GM12891 (cell line): Measurements from ENCODE around the gene EXOSC1.
A peak's percentile ranks its signal among the peaks of the same experiment; 100 is the strongest.
"Not testable (repeated sequence)": the region's sequence is repeated elsewhere in the genome, so short reads cannot be mapped to it uniquely, and the experiment has no call there.

ENCODE experiments used
- DNase-seq: peaks from one replicate; pipeline ENCODE4 v3.0.0; 2011; ENCODE audit warnings: low spot score; ENCODE audit not compliant: insufficient read length
- FAIRE-seq: peaks from 2 replicates; lab custom pipeline; 2011; peaks lifted over from hg19 to GRCh38; lab: Jason Lieb, UNC
- PAX5 ChIP-seq: IDR thresholded peaks from 2 replicates; pipeline ENCODE4 v1.6.1; 2011; ENCODE audit warnings: low read length, moderate library complexity, mild to moderate bottlenecking; ENCODE audit not compliant: insufficient read depth, severe bottlenecking
- POLR2A ChIP-seq: IDR thresholded peaks from 2 replicates; pipeline ENCODE4 v1.6.1; 2011; ENCODE audit warnings: low read depth, low read length, control low read depth
- POLR2AphosphoS5 ChIP-seq: IDR thresholded peaks from 2 replicates; pipeline ENCODE4 v1.6.1; 2011; ENCODE audit warnings: low read depth, low read length, control low read depth
- POU2F2 ChIP-seq: IDR thresholded peaks from 2 replicates; pipeline ENCODE4 v1.6.1; 2011; ENCODE audit warnings: low read depth, mild to moderate bottlenecking, control low read depth, low read length, moderate library complexity
- SPI1 ChIP-seq: IDR thresholded peaks from 2 replicates; pipeline ENCODE4 v1.6.1; 2011; ENCODE audit warnings: low read depth, low read length, control low read depth
- TAF1 ChIP-seq: IDR thresholded peaks from 2 replicates; pipeline ENCODE4 v1.6.1; 2011; ENCODE audit warnings: low read depth, low read length, control low read depth

EXOSC1 gene

GRCh38 chr10:97416565-97416964 lies 29.2 kb downstream of the EXOSC1 start:
- DNase-seq: no peak
- TF ChIP-seq POU2F2: no peak
- TF ChIP-seq PAX5: no peak
- TF ChIP-seq TAF1: no peak
- no peak for TF ChIP-seq SPI1
- no peak for TF ChIP-seq POLR2AphosphoS5
- TF ChIP-seq POLR2A: no peak
- no peak for FAIRE-seq

- TF ChIP-seq TAF1 (no peak), POU2F2 (no peak), PAX5 (no peak)
- no peak for FAIRE-seq
- DNase-seq: no peak
Measured at GRCh38 chr10:97412891-97413304, 32.9 kb downstream of the EXOSC1 start.

GRCh38 chr10:97411406-97411805 lies 34.4 kb downstream of the EXOSC1 start:
- DNase-seq (no peak), FAIRE-seq (no peak)
- TF ChIP-seq POLR2A (no peak), SPI1 (no peak), TAF1 (no peak), PAX5 (no peak), POU2F2 (no peak), POLR2AphosphoS5 (no peak)

- no peak for DNase-seq
- no peak for FAIRE-seq
- TF ChIP-seq POLR2A (no peak), POLR2AphosphoS5 (no peak), POU2F2 (no peak)
Measured at GRCh38 chr10:97408496-97408992, 37.3 kb downstream of the EXOSC1 start.

GRCh38 chr10:97407952-97408248 lies 37.9 kb downstream of the EXOSC1 start:
- DNase-seq (no peak), FAIRE-seq (no peak)
- no peak for TF ChIP-seq POLR2AphosphoS5
- TF ChIP-seq PAX5: no peak
- no peak for TF ChIP-seq POLR2A

- TF ChIP-seq PAX5 (no peak), TAF1 (no peak), POLR2AphosphoS5 (no peak), POLR2A (no peak), POU2F2 (no peak), SPI1 (no peak)
- FAIRE-seq (peak; percentile 85), DNase-seq (peak; percentile 49)
Measured at GRCh38 chr10:97407211-97407951, 38.4 kb downstream of the EXOSC1 start.

- not testable (repeated sequence) for DNase-seq, FAIRE-seq
Measured at GRCh38 chr10:97406483-97406882, 39.3 kb downstream of the EXOSC1 start.

- no peak for TF ChIP-seq POLR2AphosphoS5
- TF ChIP-seq SPI1: 0 out of 2 replicates have a peak, but pooled peaks have one; percentile 10
- no peak for TF ChIP-seq TAF1
- no peak for TF ChIP-seq POLR2A
- no peak for TF ChIP-seq POU2F2
- TF ChIP-seq PAX5: no peak
- no peak for DNase-seq
- FAIRE-seq: no peak
Measured at GRCh38 chr10:97406064-97406463, 39.7 kb downstream of the EXOSC1 start.

- no peak for FAIRE-seq
- no peak for DNase-seq
- TF ChIP-seq POU2F2: no peak
- no peak for TF ChIP-seq PAX5
- TF ChIP-seq TAF1: no peak
- TF ChIP-seq POLR2AphosphoS5: no peak
- no peak for TF ChIP-seq SPI1
- no peak for TF ChIP-seq POLR2A
Measured at GRCh38 chr10:97404044-97404443, 41.8 kb downstream of the EXOSC1 start.

GRCh38 chr10:97401455-97401919 lies 44.3 kb downstream of the EXOSC1 start:
- no peak for FAIRE-seq
- no peak for DNase-seq
- TF ChIP-seq POLR2A (no peak), POU2F2 (no peak), POLR2AphosphoS5 (no peak), SPI1 (no peak), PAX5 (no peak), TAF1 (no peak)
